GM15510 (cell line): ENCODE results near the gene HLA-E.

Source experiments
- POLR2A ChIP-seq: IDR thresholded peaks from 3 replicates; pipeline ENCODE4 v1.6.1; 2011; ENCODE audit warnings: borderline replicate concordance; ENCODE audit not compliant: insufficient read length; ENCODE audit errors: extremely low read depth

HLA-E gene

DNA sequence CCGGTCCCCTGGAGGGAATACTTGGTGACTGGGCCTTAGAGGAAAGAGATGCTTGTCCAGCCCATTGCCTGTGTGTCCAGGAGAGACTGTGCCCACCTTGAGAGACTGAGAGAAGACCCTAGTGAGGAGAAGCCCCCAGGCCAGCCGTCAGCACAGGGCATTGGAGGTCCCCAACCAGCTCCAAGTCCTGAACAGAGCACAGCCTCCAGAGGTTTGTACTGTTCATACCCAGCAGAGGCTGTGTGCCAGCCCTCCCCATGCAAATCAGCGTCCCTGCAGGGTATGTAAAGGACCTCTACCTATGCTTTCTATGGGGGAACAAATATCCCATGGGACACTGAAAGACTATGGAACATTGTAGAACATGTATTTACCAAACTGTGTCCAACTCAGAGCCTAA is 8.4 kb downstream of the HLA-E start:
- TF ChIP-seq POLR2A, result no peak

DNA sequence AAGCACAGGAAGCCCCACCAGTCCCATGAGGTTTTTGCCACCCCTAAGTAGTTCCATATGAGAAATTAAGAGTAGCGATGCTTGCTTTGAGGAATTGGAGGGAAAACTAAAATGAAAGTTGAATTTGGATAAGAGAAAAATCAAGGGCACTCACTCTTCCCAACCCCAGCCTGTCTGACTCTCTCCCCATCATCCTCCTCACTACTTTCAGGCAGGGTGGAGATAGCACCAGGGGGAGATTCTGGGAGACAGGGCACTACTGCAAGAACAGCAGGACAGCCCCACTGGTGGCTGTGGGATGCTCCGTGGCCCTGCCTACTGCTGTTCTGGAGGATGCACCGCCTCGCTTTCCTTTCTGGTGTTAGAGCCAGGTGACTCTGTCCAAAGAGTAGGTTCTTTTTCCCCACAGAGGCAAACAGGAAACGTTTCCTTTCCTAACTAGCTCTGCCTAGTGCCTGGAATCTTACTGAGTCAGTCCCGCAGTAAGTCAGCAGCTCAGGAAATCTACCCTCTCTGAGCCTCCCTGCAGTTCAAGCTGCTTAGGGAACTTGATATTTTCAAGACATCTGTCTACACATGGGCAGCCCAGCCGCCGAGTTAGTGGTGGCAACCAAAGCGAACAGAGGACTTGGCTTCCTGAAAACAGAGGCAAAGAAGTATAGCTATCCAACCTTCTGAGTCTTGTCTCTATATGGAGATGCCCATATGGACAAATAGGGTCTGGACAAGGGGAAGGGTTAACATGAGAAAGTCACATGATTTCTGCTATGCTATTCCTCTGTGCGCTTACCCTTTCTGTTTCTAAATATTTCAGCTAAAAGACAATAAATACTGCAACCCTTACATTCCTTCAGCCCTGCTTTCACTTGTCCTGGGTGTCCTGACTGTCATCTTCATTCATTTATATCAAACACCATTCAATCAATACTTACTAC is 11.4 kb downstream of the HLA-E start:
- no peak for TF ChIP-seq POLR2A

DNA sequence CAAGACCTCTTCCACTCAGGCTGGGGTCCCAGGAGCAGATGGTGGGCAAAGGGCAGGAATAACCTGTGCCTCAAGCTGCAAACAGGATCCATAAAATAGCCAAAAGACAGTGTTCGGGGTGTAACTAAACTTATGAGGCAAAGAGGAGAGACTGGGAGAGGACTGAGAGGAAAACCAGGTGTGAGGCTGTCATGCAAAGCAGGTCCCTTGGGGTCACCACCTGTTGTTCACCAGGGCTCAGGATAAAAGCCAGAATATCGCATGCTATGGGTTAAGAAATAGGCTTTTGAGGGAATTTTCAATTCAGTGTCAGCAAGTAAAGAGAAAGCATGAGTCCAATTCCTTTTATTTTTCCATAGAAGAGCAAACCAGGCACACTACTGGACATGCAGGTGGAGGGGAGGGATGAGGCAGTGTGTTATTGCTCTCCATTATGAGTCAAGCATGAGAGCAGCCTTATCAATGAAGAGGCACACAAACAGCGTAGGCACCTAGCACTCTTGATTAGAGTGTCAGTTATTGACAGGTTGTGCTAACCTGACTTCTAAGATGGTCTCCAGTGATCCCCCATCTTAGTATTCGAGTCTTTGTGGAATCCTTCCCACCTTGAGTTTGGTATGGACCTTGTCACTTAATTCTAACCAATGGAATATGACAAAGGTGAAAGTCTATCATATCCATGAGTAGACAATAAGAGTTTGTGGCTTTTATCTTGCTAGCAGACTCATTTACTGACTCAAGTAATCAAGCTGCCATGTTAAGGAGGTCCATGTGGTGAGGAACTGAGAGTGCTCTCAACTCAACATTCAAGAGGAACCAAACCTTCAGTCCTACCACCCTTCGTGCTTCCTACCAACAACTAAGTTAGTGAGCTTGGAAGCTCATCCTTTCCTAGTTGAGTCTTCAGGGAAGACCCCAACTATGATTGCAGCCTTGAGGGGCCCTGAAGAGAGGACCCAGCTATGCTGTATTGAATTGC is 18.8 kb downstream of the HLA-E start:
- no peak for TF ChIP-seq POLR2A

DNA sequence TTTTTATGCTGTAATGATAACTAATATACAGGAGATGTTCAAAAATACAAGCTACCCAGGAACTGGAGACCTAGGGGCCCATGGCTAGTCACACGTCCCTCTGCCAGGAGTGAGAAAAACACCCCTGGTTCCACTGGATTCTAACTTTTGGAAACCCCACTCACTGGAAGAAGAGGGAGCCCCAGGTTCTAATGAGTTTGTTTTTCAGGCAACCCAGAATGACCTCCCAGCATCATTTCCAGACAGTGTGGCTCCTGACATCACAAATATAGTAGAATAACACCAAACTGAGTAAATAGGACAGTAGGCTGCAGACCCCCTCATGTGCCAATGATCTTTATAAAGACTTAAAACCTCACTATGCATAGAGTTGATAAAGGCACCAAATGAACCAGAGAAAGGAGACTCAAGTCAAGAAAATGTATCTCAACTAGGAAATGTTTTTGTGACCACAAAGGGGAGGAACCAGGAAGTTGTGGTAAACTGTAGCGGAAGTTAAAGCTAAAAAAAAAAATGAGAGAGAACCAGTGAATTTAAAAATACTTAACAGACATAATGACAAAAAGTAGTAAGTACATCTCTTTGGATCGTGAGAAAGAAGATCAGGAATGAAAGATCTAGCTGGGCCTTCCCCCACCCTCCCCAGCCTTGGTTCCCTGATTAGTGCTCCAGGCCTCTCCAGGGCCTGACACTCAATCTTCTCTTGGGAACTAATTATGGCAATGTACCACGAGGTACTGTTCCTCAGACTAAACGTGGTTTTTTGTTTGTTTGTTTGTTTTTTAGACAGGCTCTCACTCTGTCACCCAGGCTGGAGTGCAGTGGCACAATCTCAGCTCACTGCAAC is 19.8 kb downstream of the HLA-E start:
- peak; percentile 26 for TF ChIP-seq POLR2A

GRCh38 chr6:30510419-30511168 is 21.3 kb downstream of the HLA-E start:
- no peak for TF ChIP-seq POLR2A

DNA sequence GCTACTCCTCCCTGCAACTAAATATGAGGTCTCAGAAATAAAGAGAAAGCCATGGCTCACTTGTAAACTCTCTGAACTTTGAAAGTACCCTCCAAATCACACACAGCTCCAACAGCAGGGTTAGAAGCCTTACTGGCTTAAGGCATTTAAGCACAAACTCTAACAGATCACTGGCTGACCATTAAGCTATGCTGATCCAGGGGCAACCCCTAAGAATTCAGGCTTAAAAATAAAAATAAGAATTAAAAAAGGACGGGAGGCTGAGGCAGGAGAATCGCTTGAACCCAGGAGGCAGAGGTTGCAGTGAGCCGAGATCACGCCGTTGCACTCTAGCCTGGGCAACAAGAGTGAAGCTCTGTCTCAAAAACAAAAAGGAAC is 21.8 kb downstream of the HLA-E start:
- TF ChIP-seq POLR2A, result no peak

- TF ChIP-seq POLR2A, result no peak
These were observed 24.1 kb downstream of the HLA-E start for GRCh38 chr6:30513451-30513850.

DNA sequence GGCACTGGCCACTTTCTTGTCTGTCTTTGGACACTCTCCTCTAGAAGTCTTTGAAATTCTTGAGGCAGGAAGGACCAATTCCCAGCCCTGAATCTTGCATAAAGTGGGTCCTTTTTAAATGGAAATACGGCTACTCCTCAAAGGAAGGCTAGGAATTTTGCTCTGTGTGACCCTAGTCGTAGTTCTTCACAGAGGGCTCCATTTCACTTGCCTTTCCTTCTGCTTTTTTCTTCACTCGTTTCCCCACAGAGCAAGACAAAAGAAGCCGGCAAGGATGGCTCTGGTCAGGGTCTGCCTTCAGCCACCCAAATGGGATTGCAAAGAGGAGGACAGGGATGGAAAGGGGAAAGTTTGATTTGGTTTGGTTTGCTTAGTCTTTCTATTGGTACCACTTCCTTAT is 25.8 kb downstream of the HLA-E start:
- no peak for TF ChIP-seq POLR2A

GRCh38 chr6:30515944-30516753 is 26.8 kb downstream of the HLA-E start:
- peak; percentile 49 for TF ChIP-seq POLR2A

GRCh38 chr6:30520522-30520921 is 31.2 kb downstream of the HLA-E start:
- no peak for TF ChIP-seq POLR2A

DNA sequence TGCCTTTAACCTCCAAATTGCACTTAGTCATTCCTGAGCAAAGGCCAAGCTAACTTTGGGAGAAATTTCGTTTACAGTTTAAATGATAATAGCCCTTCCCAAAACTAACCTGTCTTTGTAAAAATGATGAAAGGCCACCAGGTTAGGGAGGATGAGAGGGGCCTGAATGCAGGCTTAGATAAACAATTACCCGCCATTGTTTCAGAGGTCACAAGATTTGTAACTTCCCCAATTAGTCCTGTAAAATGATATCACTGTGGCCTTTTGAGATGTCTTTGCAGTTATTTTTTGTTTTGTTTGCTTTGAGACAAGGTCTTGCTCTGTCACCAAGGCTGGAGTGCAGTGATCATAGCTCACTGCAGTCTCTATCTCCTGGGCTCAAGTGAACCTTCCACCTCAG is 40.7 kb downstream of the HLA-E start:
- no peak for TF ChIP-seq POLR2A

DNA sequence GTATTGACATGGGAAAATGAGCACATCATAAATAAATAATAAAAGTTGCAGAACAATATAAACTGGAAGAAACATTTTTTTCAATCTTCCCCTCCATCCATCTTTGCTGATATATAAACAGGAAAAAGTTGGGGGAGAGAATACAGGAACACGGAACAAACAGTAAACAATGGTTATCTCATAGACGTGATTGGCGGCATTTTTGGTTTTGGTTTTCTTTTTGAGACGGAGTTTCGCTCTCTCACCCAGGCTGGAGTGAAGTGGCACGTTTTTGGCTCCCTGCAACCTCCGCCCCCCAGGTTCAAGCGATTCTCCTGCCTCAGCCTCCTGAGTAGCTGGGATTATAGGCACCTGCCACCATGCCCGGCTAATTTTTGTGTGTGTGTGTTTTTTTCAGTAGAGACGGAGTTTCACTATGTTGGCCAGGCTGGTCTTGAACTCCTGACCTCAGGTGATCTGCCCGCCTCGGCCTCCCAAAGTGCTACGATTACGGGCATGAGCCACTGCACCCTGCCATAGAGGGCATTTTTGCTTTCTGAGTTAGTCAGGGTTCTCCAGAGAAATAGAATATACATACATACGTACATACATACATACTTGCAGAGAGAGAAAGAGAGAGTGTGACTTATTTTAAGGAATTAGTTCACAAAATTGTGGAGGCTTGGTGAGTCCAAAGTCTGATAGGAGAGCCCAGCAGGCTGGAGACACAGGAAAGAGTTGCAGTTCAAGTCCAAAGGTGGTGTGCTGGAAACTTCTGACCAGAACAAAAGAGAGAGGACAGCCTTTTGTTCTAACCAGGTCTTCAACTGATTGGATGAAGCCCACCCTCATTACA is 44.4 kb downstream of the HLA-E start:
- TF ChIP-seq POLR2A, result no peak

GRCh38 chr6:30537931-30538330 is 48.6 kb downstream of the HLA-E start:
- no peak for TF ChIP-seq POLR2A
